Neural progenitor cell (in vitro differentiated cells): ENCODE data around the gene DMAP1.

Experiments
- EZH2 ChIP-seq: fragments of 200-600 bp; sonication (generic); IDR thresholded peaks from 2 replicates; pipeline ENCODE4 v1.6.1; 2017; ENCODE audit warnings: antibody characterized with exemption, mild to moderate bottlenecking, moderate library complexity
- EZH2phosphoT487 ChIP-seq: fragments of 200-600 bp; sonication (generic); IDR thresholded peaks from 2 replicates; pipeline ENCODE4 v1.6.1; 2017; ENCODE audit warnings: antibody characterized with exemption
- TF ChIP-seq, protein P1 (sequence below): fragments of 200-600 bp; sonication (generic); IDR thresholded peaks from 2 replicates; pipeline ENCODE4 v1.5.1; 2017; ENCODE audit warnings: antibody characterized with exemption, mild to moderate bottlenecking

GRCh38 chr1:44221769-44222168 lies 8.5 kb downstream of the DMAP1 start:
- TF ChIP-seq EZH2 (no peak), EZH2phosphoT487 (no peak)
- TF ChIP-seq, protein P1, sequence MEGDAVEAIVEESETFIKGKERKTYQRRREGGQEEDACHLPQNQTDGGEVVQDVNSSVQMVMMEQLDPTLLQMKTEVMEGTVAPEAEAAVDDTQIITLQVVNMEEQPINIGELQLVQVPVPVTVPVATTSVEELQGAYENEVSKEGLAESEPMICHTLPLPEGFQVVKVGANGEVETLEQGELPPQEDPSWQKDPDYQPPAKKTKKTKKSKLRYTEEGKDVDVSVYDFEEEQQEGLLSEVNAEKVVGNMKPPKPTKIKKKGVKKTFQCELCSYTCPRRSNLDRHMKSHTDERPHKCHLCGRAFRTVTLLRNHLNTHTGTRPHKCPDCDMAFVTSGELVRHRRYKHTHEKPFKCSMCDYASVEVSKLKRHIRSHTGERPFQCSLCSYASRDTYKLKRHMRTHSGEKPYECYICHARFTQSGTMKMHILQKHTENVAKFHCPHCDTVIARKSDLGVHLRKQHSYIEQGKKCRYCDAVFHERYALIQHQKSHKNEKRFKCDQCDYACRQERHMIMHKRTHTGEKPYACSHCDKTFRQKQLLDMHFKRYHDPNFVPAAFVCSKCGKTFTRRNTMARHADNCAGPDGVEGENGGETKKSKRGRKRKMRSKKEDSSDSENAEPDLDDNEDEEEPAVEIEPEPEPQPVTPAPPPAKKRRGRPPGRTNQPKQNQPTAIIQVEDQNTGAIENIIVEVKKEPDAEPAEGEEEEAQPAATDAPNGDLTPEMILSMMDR = no peak
